ENCODE measurements around the gene ABCB8.

ABCB8 gene

DNA sequence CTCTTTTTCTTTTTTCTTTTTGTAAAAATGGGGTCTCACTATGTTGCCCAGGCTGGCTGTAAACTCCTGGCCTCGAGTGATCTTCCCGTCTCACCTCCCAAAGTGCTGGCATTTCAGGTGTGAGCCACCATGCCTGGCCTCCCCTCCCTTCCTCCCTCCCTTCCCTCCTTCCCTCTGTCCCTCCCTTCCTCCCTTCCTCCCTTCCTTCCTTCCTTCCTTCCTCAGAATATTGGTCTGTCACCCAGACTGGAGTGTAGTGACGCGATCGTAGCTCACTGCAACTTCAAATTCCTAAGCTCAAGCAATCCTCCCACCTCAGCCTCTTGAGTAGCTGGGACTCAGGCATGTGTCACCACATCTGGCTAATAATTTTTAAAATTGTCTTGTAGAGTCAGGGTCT lies 66.4 kb downstream of the ABCB8 start:
- no peak overlapping the region for H3K4me3 ChIP-seq (replicated peaks; ENCODE audit: insufficient read depth, low read length)
- DNase-seq (ENCODE audit: low read depth in 1 of 2, low spot score in 1 of 2): no peak
- H3K27ac ChIP-seq (replicated peaks): no peak overlapping the region
- no peaks in the 10 kb centered on the region for H3K27me3 ChIP-seq (ENCODE audit: insufficient read depth, poor library complexity, severe bottlenecking)
- no peak for TF ChIP-seq GABPA (IDR thresholded peaks at IDR 0.05; ENCODE audit: low read depth)
- TF ChIP-seq, protein P1, sequence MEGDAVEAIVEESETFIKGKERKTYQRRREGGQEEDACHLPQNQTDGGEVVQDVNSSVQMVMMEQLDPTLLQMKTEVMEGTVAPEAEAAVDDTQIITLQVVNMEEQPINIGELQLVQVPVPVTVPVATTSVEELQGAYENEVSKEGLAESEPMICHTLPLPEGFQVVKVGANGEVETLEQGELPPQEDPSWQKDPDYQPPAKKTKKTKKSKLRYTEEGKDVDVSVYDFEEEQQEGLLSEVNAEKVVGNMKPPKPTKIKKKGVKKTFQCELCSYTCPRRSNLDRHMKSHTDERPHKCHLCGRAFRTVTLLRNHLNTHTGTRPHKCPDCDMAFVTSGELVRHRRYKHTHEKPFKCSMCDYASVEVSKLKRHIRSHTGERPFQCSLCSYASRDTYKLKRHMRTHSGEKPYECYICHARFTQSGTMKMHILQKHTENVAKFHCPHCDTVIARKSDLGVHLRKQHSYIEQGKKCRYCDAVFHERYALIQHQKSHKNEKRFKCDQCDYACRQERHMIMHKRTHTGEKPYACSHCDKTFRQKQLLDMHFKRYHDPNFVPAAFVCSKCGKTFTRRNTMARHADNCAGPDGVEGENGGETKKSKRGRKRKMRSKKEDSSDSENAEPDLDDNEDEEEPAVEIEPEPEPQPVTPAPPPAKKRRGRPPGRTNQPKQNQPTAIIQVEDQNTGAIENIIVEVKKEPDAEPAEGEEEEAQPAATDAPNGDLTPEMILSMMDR (IDR thresholded peaks at IDR 0.05; ENCODE audit: insufficient read depth, low read length): no peak
- no peak for TF ChIP-seq REST (IDR thresholded peaks at IDR 0.05; ENCODE audit: insufficient replicate concordance, low read depth)
- no peak for TF ChIP-seq SPI1 (IDR thresholded peaks at IDR 0.05; ENCODE audit: borderline replicate concordance, low read depth)
- no peak for TF ChIP-seq POLR2AphosphoS5 (IDR thresholded peaks at IDR 0.05; ENCODE audit: low read depth)

- H3K4me3 ChIP-seq (replicated peaks; ENCODE audit: insufficient read depth, low read length): no peak overlapping the region
- no peak for TF ChIP-seq POLR2AphosphoS5 (IDR thresholded peaks at IDR 0.05; ENCODE audit: low read depth)
- TF ChIP-seq GABPA (IDR thresholded peaks at IDR 0.05; ENCODE audit: low read depth): no peak
- TF ChIP-seq, protein P1 (IDR thresholded peaks at IDR 0.05; ENCODE audit: insufficient read depth, low read length): no peak
- no peak for TF ChIP-seq REST (IDR thresholded peaks at IDR 0.05; ENCODE audit: insufficient replicate concordance, low read depth)
- TF ChIP-seq SPI1 (IDR thresholded peaks at IDR 0.05; ENCODE audit: borderline replicate concordance, low read depth): no peak
- no peak overlapping the region for H3K27ac ChIP-seq (replicated peaks)
- no peaks in the 10 kb centered on the region for H3K27me3 ChIP-seq (ENCODE audit: insufficient read depth, poor library complexity, severe bottlenecking)
- no peak for DNase-seq (ENCODE audit: low read depth in 1 of 2, low spot score in 1 of 2)
These were observed 67.0 kb downstream of the ABCB8 start for GRCh38 chr7:151095123-151095797.

GRCh38 chr7:151095828-151096475 lies 67.7 kb downstream of the ABCB8 start:
- no peak for DNase-seq (ENCODE audit: low read depth in 1 of 2, low spot score in 1 of 2)
- H3K27ac ChIP-seq (replicated peaks): no peak overlapping the region
- TF ChIP-seq REST (IDR thresholded peaks at IDR 0.05; ENCODE audit: insufficient replicate concordance, low read depth) (no peak), SPI1 (IDR thresholded peaks at IDR 0.05; ENCODE audit: borderline replicate concordance, low read depth) (no peak), GABPA (IDR thresholded peaks at IDR 0.05; ENCODE audit: low read depth) (no peak), POLR2AphosphoS5 (IDR thresholded peaks at IDR 0.05; ENCODE audit: low read depth) (no peak)
- TF ChIP-seq, protein P1 (IDR thresholded peaks at IDR 0.05; ENCODE audit: insufficient read depth, low read length): no peak
- H3K4me3 ChIP-seq (replicated peaks; ENCODE audit: insufficient read depth, low read length): no peak overlapping the region
- no peaks in the 10 kb centered on the region for H3K27me3 ChIP-seq (ENCODE audit: insufficient read depth, poor library complexity, severe bottlenecking)
